K562 (cell line): ENCODE results near the gene NR1D1. TPM values are rescaled to one million over a fixed set of nuclear protein-coding genes. Genes with fewer than 3 reads are reported as not detected.
A peak's percentile ranks its signal among the peaks of the same experiment; 100 is the strongest.

ENCODE experiments used
- FOS ChIP-seq: IDR thresholded peaks from 3 replicates; pipeline ENCODE4 v1.6.1; 2011; ENCODE audit not compliant: insufficient read length; ENCODE audit errors: extremely low read depth
- MAZ ChIP-seq, 2 experiments: fragments of 450-650 bp in 1 of 2; sonication (generic) in 1 of 2; formaldehyde crosslinking; IDR thresholded peaks in 1 of 2; conservative IDR thresholded peaks in 1 of 2; 2 replicates each; pipeline versions ENCODE4 v1.4.0 to v1.5.0; 2020; ENCODE audit warnings: mild to moderate bottlenecking in 1 of 2, missing genetic modification reagents in 1 of 2
- MLX ChIP-seq, 2 experiments: fragments of 450-650 bp in 1 of 2; sonication (generic) in 1 of 2; formaldehyde crosslinking; conservative IDR thresholded peaks; 2 replicates each; pipeline versions ENCODE4 v1.4.0 to v1.8.1; 2020 to 2022; ENCODE audit warnings: mild to moderate bottlenecking in 1 of 2, missing genetic modification reagents in 1 of 2
- MXD1 ChIP-seq: fragments of 250-450 bp; sonication (Bioruptor Pico); IDR thresholded peaks from 2 replicates; pipeline ENCODE4 v1.8.0; 2021; ENCODE audit warnings: borderline replicate concordance, mild to moderate bottlenecking, moderate library complexity; ENCODE audit not compliant: poor library complexity, severe bottlenecking
- NR0B1 ChIP-seq: fragments of 450-650 bp; IDR thresholded peaks from one replicate; pipeline ENCODE4 v1.6.1; 2018; ENCODE audit warnings: mild to moderate bottlenecking, moderate library complexity; ENCODE audit not compliant: partially characterized antibody
- POLR2B ChIP-seq: fragments of 450-650 bp; IDR thresholded peaks from 2 replicates; pipeline ENCODE4 v1.6.1; 2018; ENCODE audit warnings: low read depth; ENCODE audit not compliant: partially characterized antibody
- SNRNP70 ChIP-seq: fragments of 200-400 bp; formaldehyde crosslinking; optimal IDR thresholded peaks from 2 replicates; pipeline ENCODE3; 2017; ENCODE audit warnings: low read depth, low read length
- TRIM25 ChIP-seq: fragments of 450-650 bp; IDR thresholded peaks from 2 replicates; pipeline ENCODE4 v1.7.0; 2016; ENCODE audit warnings: borderline replicate concordance
- ZBTB9 ChIP-seq: fragments of 450-650 bp; formaldehyde crosslinking; IDR thresholded peaks from 2 replicates; pipeline ENCODE4 v1.4.0; 2020; ENCODE audit warnings: mild to moderate bottlenecking, moderate library complexity
- ZNF140 ChIP-seq: fragments of 250-450 bp; sonication (Bioruptor Pico); IDR thresholded peaks from 2 replicates; pipeline ENCODE4 v1.8.0; 2021; ENCODE audit warnings: moderate library complexity, mild to moderate bottlenecking, inconsistent platforms
- ZNF592 ChIP-seq: fragments of 450-650 bp; IDR thresholded peaks from 2 replicates; pipeline ENCODE4 v1.6.1; 2017; ENCODE audit warnings: antibody characterized with exemption, mild to moderate bottlenecking
- ZNF639 ChIP-seq, 2 experiments: fragments of 200-800 bp in 1 of 2; sonication (Bioruptor generic) in 1 of 2; sonication (generic) in 1 of 2; formaldehyde crosslinking in 1 of 2; IDR thresholded peaks in 1 of 2; conservative IDR thresholded peaks in 1 of 2; 2 replicates each; pipeline versions ENCODE4 v1.5.0 to v1.6.1; 2016 to 2020; ENCODE audit warnings: missing compliant biosample characterization in 1 of 2, missing genetic modification characterization in 1 of 2, missing genetic modification reagents in 1 of 2
- ZNF717 ChIP-seq: fragments of 250-450 bp; sonication (Bioruptor Pico); IDR thresholded peaks from 2 replicates; pipeline ENCODE4 v1.5.0; 2021
- polyA plus RNA-seq, 8 experiments: library from polyadenylated mRNA; depleted of rRNA in 4 of 8; stranded (reverse) in 5 of 8; unstranded in 3 of 8; fragments of >200 nt; fragmentation: Nextera tagmentation in 2 of 8; fragmentation: Illumina TruSeq in 1 of 8; extraction: Ambion mirVana in 2 of 8; extraction: Trizol in 1 of 8; gene quantifications; 2 replicates each; pipeline versions ENCODE4 v1.2.1 to v1.2.3, GENCODE V29; 2011 to 2014; ENCODE audit warnings: inconsistent platforms in 1 of 8, missing spikeins in 1 of 8
- total RNA-seq, 7 experiments: library from RNA; depleted of rRNA in 6 of 7; stranded (reverse); fragments of >200 nt in 6 of 7; fragmentation: Illumina TruSeq in 2 of 7; extraction: Trizol in 2 of 7; gene quantifications; 2 replicates each; pipeline versions ENCODE4 v1.2.1 to v1.2.3, GENCODE V29; 2011 to 2021; ENCODE audit warnings: low replicate concordance in 1 of 7

The NR1D1 gene
- total and polyA plus RNA-seq, 9 of the 15 experiments (the other 6 are each of a cell fraction or from before 2014, with no cell fraction given): 0.25 to 7.7 (median 0.65) TPM

- TF ChIP-seq ZNF592: peak; percentile 57; the same call in 1 of the 2 replicates
- TF ChIP-seq ZNF639 (CRISPR knock-in tag; conservative IDR thresholded peaks at IDR 0.05 in 1 of 2, IDR thresholded peaks at IDR 0.05 in 1 of 2): peak in 1 of 2 experiments; percentile 66; a peak in 2 of 4 replicates
- TF ChIP-seq SNRNP70: no peak
- TF ChIP-seq MXD1: no peak
- TF ChIP-seq MLX (CRISPR knock-in tag; conservative IDR thresholded peaks at IDR 0.05): no peak
- no peak for TF ChIP-seq NR0B1
- no peak for TF ChIP-seq POLR2B
- TF ChIP-seq ZNF717: no peak
- TF ChIP-seq FOS: no peak
- TF ChIP-seq TRIM25: no peak
- TF ChIP-seq ZBTB9 (CRISPR knock-in tag): no peak
- TF ChIP-seq MAZ (CRISPR knock-in tag; conservative IDR thresholded peaks at IDR 0.05 in 1 of 2, IDR thresholded peaks at IDR 0.05 in 1 of 2): peak in 1 of 2 experiments; percentile 32; a peak in 1 of 4 replicates
- no peak for TF ChIP-seq ZNF140 (CRISPR knock-in tag)
These were observed 27.5 kb downstream of the NR1D1 start (continued) for GRCh38 chr17:40072735-40073346.
